ENCODE results near the gene PSTPIP1. TPM values are rescaled to one million over a fixed set of nuclear protein-coding genes. Genes with fewer than 3 reads are reported as not detected.

PSTPIP1 gene
- total and polyA plus RNA-seq, 9 of the 15 experiments (the other 6 are each of a cell fraction or from before 2014, with no cell fraction given), result not detected

- Histone ChIP-seq H3K79me2 (ENCODE audit: control insufficient read depth, insufficient read depth, low read length) (peaks cover 44% of the 10 kb centered on the region), H3K9ac (ENCODE audit: insufficient read depth in 1 of 2, low read depth in 2 of 2, low read length in 2 of 2) (no peak overlapping the region), H4K20me1 (replicated peaks; ENCODE audit: control insufficient read depth, insufficient read depth, low read length) (0 out of 2 replicates have a peak, but pooled peaks cover 7% of the 10 kb centered on the region), H3K36me3 (ENCODE audit: control insufficient read depth, insufficient read depth, low read length) (peaks cover 2% of the 10 kb centered on the region; the same call in 1 of the 3 replicates), H3K27ac (ENCODE audit: extremely low read depth, low read depth, low read length) (no peak overlapping the region), H3K27me3 (ENCODE audit: control insufficient read depth in 2 of 2, insufficient read depth in 2 of 2, low read length in 2 of 2) (no peaks in the 10 kb centered on the region), H3K4me1 (replicated peaks in 1 of 2; ENCODE audit: control insufficient read depth in 2 of 2, insufficient read depth in 2 of 2, low read length in 2 of 2) (peaks cover 5 to 27% of the 10 kb centered on the region in 2 experiments), H3K9me1 (ENCODE audit: control insufficient read depth, insufficient read depth, low read length) (peaks cover 3% of the 10 kb centered on the region), H3K4me3 (no peak overlapping the region), H3K9me3 (replicated peaks; ENCODE audit: control insufficient read depth, insufficient read depth, low read depth, low read length) (no peaks in the 10 kb centered on the region), H3K4me2 (ENCODE audit: insufficient read depth, low read length) (no peak overlapping the region), H2AFZ (ENCODE audit: low read depth, low read length) (no peak overlapping the region)
- intact Hi-C loops (cut with micrococcal nuclease) (no loop called here), in situ Hi-C loops (cut with MboI) (no loop called here)
- DNase-seq (ENCODE audit: extremely low read depth in 1 of 4, low spot score in 3 of 4) (no peak), ATAC-seq (no peak), FAIRE-seq (no peak)
- CTCF ChIA-PET (ENCODE audit: low intra/inter-chr PET ratio), result no interaction called here
- BruUV-seq (replicated peaks), result no TSS peak
- POLR2A ChIA-PET, result no interaction called here
- peak; percentile 31 for TF ChIP-seq RBM25 (IDR thresholded peaks at IDR 0.05; ENCODE audit: low read depth, low read length, severe bottlenecking)
- peak; percentile 74 for TF ChIP-seq ZNF121 (CRISPR knock-in tag; conservative IDR thresholded peaks at IDR 0.05)
- TF ChIP-seq ZFP91 (CRISPR knock-in tag; IDR thresholded peaks at IDR 0.05), result no peak
- no peak for TF ChIP-seq NCOA2 (IDR thresholded peaks at IDR 0.05; ENCODE audit: partially characterized antibody in 2 of 2)
- no peak for TF ChIP-seq BCOR (IDR thresholded peaks at IDR 0.05)
Observed at GRCh38 chr15:77063249-77063648, 68.3 kb downstream of the PSTPIP1 start.

Measured in K562 (cell line).